ENCODE measurements around the gene CCNA1. TPM values are rescaled to one million over a fixed set of nuclear protein-coding genes. Genes with fewer than 3 reads are reported as not detected.

The CCNA1 gene
- total RNA-seq, 1 experiment from 2014 or later, result 2.7 TPM

GRCh38 chr13:36405151-36405550 is 27.1 kb upstream of the CCNA1 start:
- no peak overlapping the region for H2BK120ac ChIP-seq (ENCODE audit: low read depth, low read length, poor library complexity, severe bottlenecking)
- no peak overlapping the region for H3K23ac ChIP-seq (ENCODE audit: insufficient read length, low read depth, low read length)
- no peaks in the 10 kb centered on the region for H3K9me3 ChIP-seq (ENCODE audit: control insufficient read depth, low read depth, low read length)
- Mint-ChIP-seq H3K4me1 (no peaks in the 10 kb centered on the region), H3K9me3 (peaks cover 0 to 2% of the 10 kb centered on the region in 2 experiments; a peak in 1 of 5 replicates), H3K27me3 (ENCODE audit: low read depth) (no peaks in the 10 kb centered on the region), H3K4me3 (no peak overlapping the region), H3K27ac (no peak overlapping the region), H3K36me3 (ENCODE audit: insufficient read depth in 1 of 3, low read depth in 3 of 3) (no peaks in the 10 kb centered on the region)
- no peaks in the 10 kb centered on the region for H3K79me1 ChIP-seq (ENCODE audit: insufficient read depth, low read depth, low read length, poor library complexity, severe bottlenecking)
- H2AFZ ChIP-seq (ENCODE audit: low read length), result no peak overlapping the region
- DNase-seq, result no peak
- H2BK20ac ChIP-seq (ENCODE audit: low read depth, low read length, poor library complexity, severe bottlenecking), result no peak overlapping the region
- no peak overlapping the region for H3T11ph ChIP-seq (ENCODE audit: low read length)
- no peak overlapping the region for H2AK5ac ChIP-seq (ENCODE audit: insufficient read length, low read length)
- no peak overlapping the region for H3K4ac ChIP-seq (ENCODE audit: low read depth, low read length)
- no peak overlapping the region for H3K18ac ChIP-seq (ENCODE audit: insufficient read length, low read depth, low read length)
- no peaks in the 10 kb centered on the region for H3K4me1 ChIP-seq (ENCODE audit: insufficient read depth, low read length)
- no peak overlapping the region; the same call in 1 of the 2 replicates for H3K14ac ChIP-seq (ENCODE audit: insufficient read depth, low read length)
- WGBS (ENCODE audit: extremely low coverage, insufficient read length, low lambda C conversion rate), result no CpG with 5 or more reads among the region's 1 CpG
- TF ChIP-seq CTCF (conservative IDR thresholded peaks at IDR 0.05), result no peak
- H3K27ac ChIP-seq (ENCODE audit: insufficient read length, low read depth, low read length), result no peak overlapping the region
- no peaks in the 10 kb centered on the region for H3K27me3 ChIP-seq (ENCODE audit: insufficient read depth, low read length)
- no peak overlapping the region for H4K91ac ChIP-seq (ENCODE audit: insufficient read length, low read depth, low read length)
- no peak overlapping the region for H3K9ac ChIP-seq (ENCODE audit: extremely low read depth, insufficient read length, low read length)
- no peak overlapping the region for H4K5ac ChIP-seq (ENCODE audit: insufficient read length, low read depth, low read length)
- H4K8ac ChIP-seq (replicated peaks; ENCODE audit: insufficient read length, low read depth, low read length), result no peak overlapping the region
- H3K79me2 ChIP-seq (ENCODE audit: insufficient read depth, low read length), result no peaks in the 10 kb centered on the region
- no peak overlapping the region for H3K56ac ChIP-seq (ENCODE audit: insufficient read length, low read depth, low read length)
- H2BK12ac ChIP-seq (ENCODE audit: insufficient read length, low read depth, low read length), result no peak overlapping the region
- H3K23me2 ChIP-seq (ENCODE audit: insufficient read length, low read depth, low read length, poor library complexity, severe bottlenecking), result no peaks in the 10 kb centered on the region
- no peaks in the 10 kb centered on the region for H4K20me1 ChIP-seq (ENCODE audit: control insufficient read depth, insufficient read depth, insufficient read length)
- no peak overlapping the region for H2BK15ac ChIP-seq (ENCODE audit: low read depth, low read length)
- H3K4me2 ChIP-seq (ENCODE audit: insufficient read depth, insufficient read length, low read length), result no peak overlapping the region
- no peak overlapping the region for H2BK5ac ChIP-seq (ENCODE audit: insufficient read length, low read length)
